Pancreas (tissue), 10 donors: Measurements from ENCODE around the gene RBMS1. TPM values are rescaled to one million over a fixed set of nuclear protein-coding genes. Genes with fewer than 3 reads are reported as not detected.
"Not testable (repeated sequence)": the region's sequence is repeated elsewhere in the genome, so short reads cannot be mapped to it uniquely, and the experiment has no call there.

Experiments used
- ATAC-seq, 4 donors: fragments of 200-7000 bp; cut with Tn5 transposase; one replicate each; pipeline versions ENCODE4 v1.8.0 to v1.9.1; 2020; ENCODE audit warnings: mild to moderate bottlenecking in 4 of 4, moderate library complexity in 4 of 4
- DNase-seq, 6 donors: peaks; one replicate each; pipeline ENCODE4 v3.0.0-alpha.2; 2020
- FAIRE-seq: peaks from 2 replicates; lab custom pipeline; 2012; peaks lifted over from hg19 to GRCh38; lab: Jason Lieb, UNC
- H3K27ac ChIP-seq, 4 donors: fragments of 200-600 bp; sonication (generic); 1 replicate in 3 of 4; 2 replicates in 1 of 4; pipeline versions ENCODE4 v1.5.0 to v1.8.0; 2020
- H3K27me3 ChIP-seq, 4 donors: fragments of 200-600 bp; one replicate each; pipeline ENCODE4 v1.8.0; 2021
- H3K36me3 ChIP-seq, 3 donors: fragments of 200-600 bp; sonication (generic) in 1 of 3; one replicate each; pipeline versions ENCODE4 v1.5.0 to v1.8.0; 2020 to 2021
- H3K4me1 ChIP-seq, 3 donors: fragments of 200-600 bp; one replicate each; pipeline ENCODE4 v1.8.0; 2021
- H3K4me3 ChIP-seq, 4 donors: fragments of 200-600 bp; sonication (generic) in 2 of 4; one replicate each; pipeline versions ENCODE4 v1.5.0 to v1.8.0; 2020 to 2021
- H3K9me3 ChIP-seq, 4 donors: fragments of 200-600 bp; one replicate each; pipeline ENCODE4 v1.8.0; 2021
- WGBS, 2 donors: extraction: QIAGEN DNeasy Blood & Tissue Kit; methylation state at CpG; one replicate each; pipeline ENCODE4 v1.1.7; 2013; 5-methylcytosine and 5-hydroxymethylcytosine counted together
- intact Hi-C, 3 donors: fragments of 100-400 bp; cut with DNase I; formaldehyde crosslinking; loops; one replicate each; pipeline versions ENCODE4 v1.11.1 to v1.14.2; 2022
- polyA plus RNA-seq, 2 donors: library from polyadenylated mRNA; stranded (reverse); fragments of 200-250 nt; gene quantifications; one replicate each; pipeline ENCODE4 v1.2.3, GENCODE V29; 2013
- total RNA-seq, 6 donors: library from RNA; stranded (reverse); fragmentation: NEBNext Ultra II Directional in 4 of 6; extraction: Animal tissue kit (Norgen Biotek cat#: 25700) in 4 of 6; gene quantifications; one replicate each; pipeline versions ENCODE4 v1.2.1 to v1.2.4, GENCODE V29; 2021 to 2023
- TF ChIP-seq, protein P1 (sequence below), 4 donors: fragments of 200-600 bp; sonication (generic) in 3 of 4; IDR thresholded peaks; one replicate each; pipeline versions ENCODE4 v1.5.0 to v1.8.0; 2021; ENCODE audit warnings: antibody characterized with exemption in 4 of 4
- donor health status: healthy with polysubstance abuse.
- donor health status: DM: no; HTN: no; CAD: no; lungs with moderate emphysema.
- donor health status: DM: no; HTN: no; CAD: no.
- donor health status: control.
- donor health status: control.
- donor health status: Bipolar disorder and iron deficiency.
- donor health status: DM: yes; HTN: yes; CAD: no.
- donor health status: DM: no; HTN: no; CAD: no.
- donor health status: DM: no; HTN: no; CAD: no.
- donor health status: DM: yes; HTN: yes; CAD: no.

RBMS1 gene
- total and polyA plus RNA-seq, 8 donors, result 6.3 to 26.1 (median 8.7) TPM

GRCh38 chr2:160489111-160489510, 4.5 kb downstream of the RBMS1 start:
- 88 to 91% methylated on average over 1 of the region's 1 CpG for WGBS, 2 donors
- TF ChIP-seq, protein P1, sequence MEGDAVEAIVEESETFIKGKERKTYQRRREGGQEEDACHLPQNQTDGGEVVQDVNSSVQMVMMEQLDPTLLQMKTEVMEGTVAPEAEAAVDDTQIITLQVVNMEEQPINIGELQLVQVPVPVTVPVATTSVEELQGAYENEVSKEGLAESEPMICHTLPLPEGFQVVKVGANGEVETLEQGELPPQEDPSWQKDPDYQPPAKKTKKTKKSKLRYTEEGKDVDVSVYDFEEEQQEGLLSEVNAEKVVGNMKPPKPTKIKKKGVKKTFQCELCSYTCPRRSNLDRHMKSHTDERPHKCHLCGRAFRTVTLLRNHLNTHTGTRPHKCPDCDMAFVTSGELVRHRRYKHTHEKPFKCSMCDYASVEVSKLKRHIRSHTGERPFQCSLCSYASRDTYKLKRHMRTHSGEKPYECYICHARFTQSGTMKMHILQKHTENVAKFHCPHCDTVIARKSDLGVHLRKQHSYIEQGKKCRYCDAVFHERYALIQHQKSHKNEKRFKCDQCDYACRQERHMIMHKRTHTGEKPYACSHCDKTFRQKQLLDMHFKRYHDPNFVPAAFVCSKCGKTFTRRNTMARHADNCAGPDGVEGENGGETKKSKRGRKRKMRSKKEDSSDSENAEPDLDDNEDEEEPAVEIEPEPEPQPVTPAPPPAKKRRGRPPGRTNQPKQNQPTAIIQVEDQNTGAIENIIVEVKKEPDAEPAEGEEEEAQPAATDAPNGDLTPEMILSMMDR (IDR thresholded peaks at IDR 0.05), result no peak
- FAIRE-seq, result no peak
- H3K9me3 ChIP-seq, result no peaks in the 10 kb centered on the region
- no peaks in the 10 kb centered on the region for H3K36me3 ChIP-seq
- no peaks in the 10 kb centered on the region for H3K4me1 ChIP-seq
- no peak overlapping the region for H3K27ac ChIP-seq
- DNase-seq, result no peak
- no peaks in the 10 kb centered on the region for H3K27me3 ChIP-seq
- intact Hi-C loops, result no loop called here
- ATAC-seq, result no peak
- no peak overlapping the region for H3K4me3 ChIP-seq

DNA sequence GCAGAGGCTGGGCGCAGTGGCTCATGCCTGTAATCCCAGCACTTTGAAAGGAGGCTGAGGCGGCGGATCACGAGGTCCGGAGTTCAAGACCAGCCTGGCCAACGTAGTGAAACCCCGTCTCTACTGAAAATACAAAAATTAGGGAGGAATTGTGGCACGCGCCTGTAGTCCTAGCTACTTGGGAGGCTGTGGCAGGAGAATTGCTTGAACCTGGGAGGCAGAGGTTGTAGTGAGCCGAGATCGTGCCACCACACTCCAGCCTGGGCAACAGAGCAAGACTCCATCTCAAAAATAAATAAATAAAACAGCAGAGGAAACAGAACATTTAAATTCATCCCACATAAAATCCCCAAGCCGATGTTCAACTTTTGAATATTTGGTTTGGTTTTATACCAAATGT, 5.3 kb downstream of the RBMS1 start:
- H3K27ac ChIP-seq, intact Hi-C loops, H3K27me3 ChIP-seq, FAIRE-seq, DNase-seq, H3K9me3 ChIP-seq, H3K4me1 ChIP-seq, H3K36me3 ChIP-seq, ATAC-seq, H3K4me3 ChIP-seq: not testable (repeated sequence)
- 83 to 95% methylated on average over 12 of the region's 12 CpGs for WGBS, 2 donors

DNA sequence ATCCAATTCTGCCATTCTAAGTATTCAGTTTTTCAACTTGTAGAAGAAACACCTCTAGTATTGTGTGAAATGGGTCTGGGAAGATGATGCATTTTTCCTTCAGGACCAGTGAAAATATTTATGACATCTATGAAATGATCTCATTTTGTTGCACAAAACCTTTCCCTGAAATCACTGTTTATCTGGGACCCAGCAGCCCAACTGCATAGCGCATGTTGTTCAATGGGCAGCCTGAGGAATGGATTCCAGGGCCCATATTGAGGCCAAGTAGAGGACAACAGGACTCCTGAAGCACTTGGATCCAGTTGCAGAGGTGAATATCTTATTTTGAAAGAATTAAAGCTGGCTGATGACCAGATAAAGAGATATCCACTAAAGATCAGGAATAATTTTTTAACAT, 7.3 kb downstream of the RBMS1 start:
- ATAC-seq (no peak), DNase-seq (no peak), FAIRE-seq (no peak)
- Histone ChIP-seq H3K4me1 (peaks cover 0 to 3% (median 0%) of the 10 kb centered on the region in 3 donors), H3K36me3 (no peaks in the 10 kb centered on the region), H3K27ac (no peak overlapping the region), H3K4me3 (no peak overlapping the region), H3K9me3 (no peaks in the 10 kb centered on the region), H3K27me3 (no peaks in the 10 kb centered on the region)
- TF ChIP-seq, protein P1 (IDR thresholded peaks at IDR 0.05), result no peak
- 93 to 100% methylated on average over 1 of the region's 1 CpG for WGBS, 2 donors
- intact Hi-C loops, result no loop called here

DNA sequence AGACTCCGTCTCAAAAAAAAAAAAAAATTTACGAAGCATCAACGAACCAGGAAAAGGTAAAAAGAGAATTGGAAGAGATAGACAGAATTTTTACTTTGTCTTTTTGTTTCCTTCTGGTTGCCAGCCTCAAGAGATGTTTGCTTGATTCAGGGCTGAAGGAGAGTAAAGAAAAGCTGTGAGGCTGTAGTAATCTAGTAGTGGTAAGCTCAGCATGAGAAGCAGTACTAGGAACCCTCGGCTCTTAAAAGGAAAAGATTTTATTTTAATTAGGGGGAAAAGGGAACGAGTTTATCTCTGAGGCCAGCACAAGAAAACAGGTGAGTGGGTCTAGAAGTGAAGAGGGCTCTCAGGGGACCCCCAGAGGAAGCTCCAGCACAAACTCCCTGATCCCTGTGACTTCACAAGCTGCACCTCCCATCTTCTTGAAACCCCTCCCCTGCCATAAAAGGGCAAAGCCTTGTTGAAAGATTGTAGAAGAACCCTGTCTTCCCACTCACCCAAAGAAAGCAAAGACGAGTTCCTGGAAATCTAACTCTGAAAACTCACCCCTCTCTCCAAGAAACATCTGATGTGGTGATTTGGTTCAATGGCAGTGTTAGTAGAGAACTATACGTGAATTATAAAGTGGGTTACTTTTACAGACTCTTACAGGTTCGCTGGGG, 8.6 kb downstream of the RBMS1 start:
- WGBS, 2 donors, result 79 to 89% methylated on average over 8 of the region's 8 CpGs
- intact Hi-C loops, result no loop called here
- no peaks in the 10 kb centered on the region for H3K36me3 ChIP-seq
- no peak overlapping the region for H3K4me3 ChIP-seq
- ATAC-seq (no peak), FAIRE-seq (no peak), DNase-seq (no peak)
- H3K27ac ChIP-seq, result no peak overlapping the region
- TF ChIP-seq, protein P1 (IDR thresholded peaks at IDR 0.05), result no peak
- no peaks in the 10 kb centered on the region for H3K9me3 ChIP-seq
- H3K4me1 ChIP-seq, result peaks cover 0 to 3% (median 0%) of the 10 kb centered on the region in 3 donors
- no peaks in the 10 kb centered on the region for H3K27me3 ChIP-seq

GRCh38 chr2:160482673-160483072, 10.9 kb downstream of the RBMS1 start:
- DNase-seq, result no peak
- Histone ChIP-seq H3K27me3 (no peaks in the 10 kb centered on the region), H3K9me3 (no peaks in the 10 kb centered on the region), H3K4me3 (no peak overlapping the region), H3K4me1 (peaks cover 0 to 5% (median 3%) of the 10 kb centered on the region in 3 donors), H3K36me3 (no peaks in the 10 kb centered on the region), H3K27ac (no peak overlapping the region)
- intact Hi-C loops, result no loop called here
- 67 to 70% methylated on average over 2 of the region's 2 CpGs for WGBS, 2 donors
- no peak for ATAC-seq
- FAIRE-seq, result no peak
- TF ChIP-seq, protein P1 (IDR thresholded peaks at IDR 0.05), result no peak
